Measurements from ENCODE around the gene TMEM135.
"Not testable (repeated sequence)": the region's sequence is repeated elsewhere in the genome, so short reads cannot be mapped to it uniquely, and the experiment has no call there.

DNA sequence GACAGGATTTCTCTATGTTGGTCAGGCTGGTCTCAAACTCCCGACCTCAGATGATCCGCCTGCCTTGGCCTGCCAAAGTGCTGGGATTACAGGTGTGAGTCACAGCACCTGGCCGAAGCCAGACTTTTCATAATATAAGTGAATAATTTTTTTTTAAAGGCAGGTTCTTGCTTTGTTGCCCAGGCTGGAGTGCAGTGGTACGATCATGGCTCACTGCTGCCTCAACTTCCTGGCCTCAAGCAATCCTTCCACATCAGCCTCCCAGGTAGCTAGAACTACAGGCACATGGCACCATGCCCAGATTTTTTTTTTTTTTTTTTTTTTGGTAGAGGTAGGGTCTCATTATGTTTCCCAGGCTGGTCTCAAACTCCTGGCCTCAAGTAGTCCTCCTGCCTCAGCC is 33.5 kb upstream of the TMEM135 start:
- TF ChIP-seq, protein P1, sequence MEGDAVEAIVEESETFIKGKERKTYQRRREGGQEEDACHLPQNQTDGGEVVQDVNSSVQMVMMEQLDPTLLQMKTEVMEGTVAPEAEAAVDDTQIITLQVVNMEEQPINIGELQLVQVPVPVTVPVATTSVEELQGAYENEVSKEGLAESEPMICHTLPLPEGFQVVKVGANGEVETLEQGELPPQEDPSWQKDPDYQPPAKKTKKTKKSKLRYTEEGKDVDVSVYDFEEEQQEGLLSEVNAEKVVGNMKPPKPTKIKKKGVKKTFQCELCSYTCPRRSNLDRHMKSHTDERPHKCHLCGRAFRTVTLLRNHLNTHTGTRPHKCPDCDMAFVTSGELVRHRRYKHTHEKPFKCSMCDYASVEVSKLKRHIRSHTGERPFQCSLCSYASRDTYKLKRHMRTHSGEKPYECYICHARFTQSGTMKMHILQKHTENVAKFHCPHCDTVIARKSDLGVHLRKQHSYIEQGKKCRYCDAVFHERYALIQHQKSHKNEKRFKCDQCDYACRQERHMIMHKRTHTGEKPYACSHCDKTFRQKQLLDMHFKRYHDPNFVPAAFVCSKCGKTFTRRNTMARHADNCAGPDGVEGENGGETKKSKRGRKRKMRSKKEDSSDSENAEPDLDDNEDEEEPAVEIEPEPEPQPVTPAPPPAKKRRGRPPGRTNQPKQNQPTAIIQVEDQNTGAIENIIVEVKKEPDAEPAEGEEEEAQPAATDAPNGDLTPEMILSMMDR (IDR thresholded peaks at IDR 0.05): not testable (repeated sequence)
- not testable (repeated sequence) for TF ChIP-seq RXRA (IDR thresholded peaks at IDR 0.05; ENCODE audit: borderline replicate concordance, low read depth); RCOR1 (IDR thresholded peaks at IDR 0.05; ENCODE audit: low read length); ELF1 (IDR thresholded peaks at IDR 0.05); MEF2A (IDR thresholded peaks at IDR 0.05; ENCODE audit: borderline replicate concordance, low read depth); POLR2AphosphoS5 (IDR thresholded peaks at IDR 0.05; ENCODE audit: low read depth, low read length); EZH2phosphoT487 (IDR thresholded peaks at IDR 0.05; ENCODE audit: borderline replicate concordance, low read depth); EP300 (IDR thresholded peaks at IDR 0.05; ENCODE audit: borderline replicate concordance in 1 of 2, low read depth in 1 of 2, low read length in 1 of 2); NFIC (IDR thresholded peaks at IDR 0.05; ENCODE audit: borderline replicate concordance); SMC3 (IDR thresholded peaks at IDR 0.05; ENCODE audit: low read depth, low read length)
- TF ChIP-seq, protein P2, sequence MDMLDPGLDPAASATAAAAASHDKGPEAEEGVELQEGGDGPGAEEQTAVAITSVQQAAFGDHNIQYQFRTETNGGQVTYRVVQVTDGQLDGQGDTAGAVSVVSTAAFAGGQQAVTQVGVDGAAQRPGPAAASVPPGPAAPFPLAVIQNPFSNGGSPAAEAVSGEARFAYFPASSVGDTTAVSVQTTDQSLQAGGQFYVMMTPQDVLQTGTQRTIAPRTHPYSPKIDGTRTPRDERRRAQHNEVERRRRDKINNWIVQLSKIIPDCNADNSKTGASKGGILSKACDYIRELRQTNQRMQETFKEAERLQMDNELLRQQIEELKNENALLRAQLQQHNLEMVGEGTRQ (IDR thresholded peaks at IDR 0.05; ENCODE audit: borderline replicate concordance, low read depth, low read length): not testable (repeated sequence)

Data from SK-N-SH (cell line).